H9 (cell line): Measurements from ENCODE around the gene SCGB1D1. TPM values are rescaled to one million over a fixed set of nuclear protein-coding genes. Genes with fewer than 3 reads are reported as not detected.

ENCODE experiments used
- DNase-seq: peaks from one replicate; pipeline ENCODE4 v3.0.0-alpha.2; 2017
- H2AFZ ChIP-seq: one replicate; pipeline ENCODE4 v1.6.1; 2013; ENCODE audit warnings: mild to moderate bottlenecking, low read length, control low read depth, moderate library complexity
- H2AK5ac ChIP-seq: 2 replicates; pipeline ENCODE4 v1.6.1; 2013; ENCODE audit warnings: low read length, control low read depth, mixed read lengths; ENCODE audit not compliant: insufficient read length
- H2BK120ac ChIP-seq: one replicate; pipeline ENCODE4 v1.6.1; 2013; ENCODE audit warnings: low read depth, mild to moderate bottlenecking, low read length, control low read depth, inconsistent platforms; ENCODE audit not compliant: poor library complexity, severe bottlenecking
- H2BK12ac ChIP-seq: 2 replicates; pipeline ENCODE4 v1.6.1; 2013; ENCODE audit warnings: low read length, control low read depth, mixed read lengths, low read depth; ENCODE audit not compliant: insufficient read length
- H2BK15ac ChIP-seq: 2 replicates; pipeline ENCODE4 v1.6.1; 2013; ENCODE audit warnings: low read depth, low read length, control low read depth
- H2BK20ac ChIP-seq: one replicate; pipeline ENCODE4 v1.6.1; 2013; ENCODE audit warnings: low read depth, mild to moderate bottlenecking, low read length, control low read depth, inconsistent platforms; ENCODE audit not compliant: poor library complexity, severe bottlenecking
- H2BK5ac ChIP-seq: 2 replicates; pipeline ENCODE4 v1.6.1; 2013; ENCODE audit warnings: low read length, control low read depth, mixed read lengths; ENCODE audit not compliant: insufficient read length
- H3K14ac ChIP-seq: 2 replicates; pipeline ENCODE4 v1.6.1; 2013; ENCODE audit warnings: low read length, control low read depth; ENCODE audit not compliant: insufficient read depth
- H3K18ac ChIP-seq: 2 replicates; pipeline ENCODE4 v1.6.1; 2013; ENCODE audit warnings: low read depth, mild to moderate bottlenecking, mixed read lengths, low read length, control low read depth; ENCODE audit not compliant: insufficient read length
- H3K23ac ChIP-seq: 2 replicates; pipeline ENCODE4 v1.6.1; 2013; ENCODE audit warnings: low read length, control low read depth, mixed read lengths, low read depth; ENCODE audit not compliant: insufficient read length
- H3K23me2 ChIP-seq: 2 replicates; pipeline ENCODE4 v1.6.1; 2013; ENCODE audit warnings: low read depth, mild to moderate bottlenecking, mixed read lengths, low read length, control low read depth; ENCODE audit not compliant: insufficient read length, poor library complexity, severe bottlenecking
- H3K27ac ChIP-seq: 2 replicates; pipeline ENCODE4 v1.5.1; 2013; ENCODE audit warnings: low read length, control low read depth, mixed read lengths, low read depth; ENCODE audit not compliant: insufficient read length
- H3K27me3 ChIP-seq: 2 replicates; pipeline ENCODE4 v1.6.1; 2013; ENCODE audit warnings: low read length, control low read depth, inconsistent platforms; ENCODE audit not compliant: insufficient read depth
- H3K4ac ChIP-seq: 2 replicates; pipeline ENCODE4 v1.6.1; 2013; ENCODE audit warnings: low read depth, mild to moderate bottlenecking, control low read depth, inconsistent platforms, low read length, moderate library complexity
- H3K4me1 ChIP-seq: 2 replicates; pipeline ENCODE4 v1.6.1; 2013; ENCODE audit warnings: low read length, control low read depth, inconsistent platforms; ENCODE audit not compliant: insufficient read depth
- H3K4me2 ChIP-seq: 2 replicates; pipeline ENCODE4 v1.6.1; 2013; ENCODE audit warnings: low read length, control low read depth, mixed read lengths; ENCODE audit not compliant: insufficient read length, insufficient read depth
- H3K56ac ChIP-seq: 2 replicates; pipeline ENCODE4 v1.6.1; 2013; ENCODE audit warnings: low read depth, mild to moderate bottlenecking, mixed read lengths, low read length, control low read depth; ENCODE audit not compliant: insufficient read length
- H3K79me1 ChIP-seq: 2 replicates; pipeline ENCODE4 v1.6.1; 2013; ENCODE audit warnings: low read depth, mild to moderate bottlenecking, moderate library complexity, low read length, control low read depth, inconsistent platforms; ENCODE audit not compliant: insufficient read depth, poor library complexity, severe bottlenecking
- H3K79me2 ChIP-seq: 2 replicates; pipeline ENCODE4 v1.6.1; 2013; ENCODE audit warnings: low read length, control low read depth, inconsistent platforms; ENCODE audit not compliant: insufficient read depth
- H3K9ac ChIP-seq: 2 replicates; pipeline ENCODE4 v1.6.1; 2013; ENCODE audit warnings: low read length, control low read depth, mixed read lengths; ENCODE audit not compliant: insufficient read length; ENCODE audit errors: extremely low read depth
- H3K9me3 ChIP-seq: one replicate; pipeline ENCODE4 v1.6.1; 2013; ENCODE audit warnings: low read depth, low read length, inconsistent platforms; ENCODE audit not compliant: control insufficient read depth
- H3T11ph ChIP-seq: one replicate; pipeline ENCODE4 v1.6.1; 2013; ENCODE audit warnings: mild to moderate bottlenecking, low read length, control low read depth, inconsistent platforms
- H4K20me1 ChIP-seq: one replicate; pipeline ENCODE4 v1.6.1; 2013; ENCODE audit not compliant: control insufficient read depth, insufficient read length, insufficient read depth
- H4K5ac ChIP-seq: 2 replicates; pipeline ENCODE4 v1.6.1; 2013; ENCODE audit warnings: low read depth, mild to moderate bottlenecking, mixed read lengths, low read length, control low read depth; ENCODE audit not compliant: insufficient read length
- H4K8ac ChIP-seq: replicated peaks from 2 replicates; pipeline ENCODE4 v1.6.1; 2013; ENCODE audit warnings: low read length, control low read depth, mixed read lengths, low read depth; ENCODE audit not compliant: insufficient read length
- H4K91ac ChIP-seq: 2 replicates; pipeline ENCODE4 v1.6.1; 2013; ENCODE audit warnings: low read depth, mild to moderate bottlenecking, moderate library complexity, mixed read lengths, low read length, control low read depth; ENCODE audit not compliant: insufficient read length
- H3K27ac Mint-ChIP-seq, 3 experiments: 2 replicates in 2 of 3; 3 replicates in 1 of 3; pipeline ENCODE4 v1.8.0; 2020 to 2021; ENCODE audit warnings: mixed read lengths in 3 of 3, mild to moderate bottlenecking in 1 of 3, moderate library complexity in 1 of 3
- H3K27me3 Mint-ChIP-seq: 2 replicates; pipeline ENCODE4 v1.8.0; 2021; ENCODE audit warnings: low read depth, mild to moderate bottlenecking, moderate library complexity, mixed read lengths
- H3K36me3 Mint-ChIP-seq, 3 experiments: 2 replicates in 2 of 3; 3 replicates in 1 of 3; pipeline ENCODE4 v1.8.0; 2020 to 2021; ENCODE audit warnings: low read depth in 3 of 3, mixed read lengths in 3 of 3; ENCODE audit not compliant: insufficient read depth in 1 of 3
- H3K4me1 Mint-ChIP-seq, 2 experiments: 2 replicates each; pipeline ENCODE4 v1.8.0; 2020; ENCODE audit warnings: mixed read lengths in 2 of 2
- H3K4me3 Mint-ChIP-seq, 2 experiments: 2 replicates in 1 of 2; 3 replicates in 1 of 2; pipeline ENCODE4 v1.8.0; 2020 to 2021; ENCODE audit warnings: mild to moderate bottlenecking in 2 of 2, mixed read lengths in 2 of 2, moderate library complexity in 1 of 2
- H3K9me3 Mint-ChIP-seq, 2 experiments: 2 replicates in 1 of 2; 3 replicates in 1 of 2; pipeline ENCODE4 v1.8.0; 2020; ENCODE audit warnings: mild to moderate bottlenecking in 2 of 2, mixed read lengths in 2 of 2, moderate library complexity in 1 of 2
- WGBS: extraction: QIAGEN DNeasy Blood & Tissue Kit; methylation state at CpG from one replicate; pipeline ENCODE4 v1.1.7; 2013; ENCODE audit warnings: missing lambda C conversion rate, low lambda C conversion rate, mixed read lengths; ENCODE audit not compliant: insufficient read length; ENCODE audit errors: extremely low coverage; 5-methylcytosine and 5-hydroxymethylcytosine counted together
- long read RNA-seq: library from polyadenylated mRNA; unstranded; transcript quantifications from one replicate; pipeline ENCODE4 v2.0.0, GENCODE V29; 2020
- total RNA-seq: library from RNA; stranded (reverse); gene quantifications from 2 replicates; pipeline ENCODE4 v1.2.1, GENCODE V29; 2021
- TF ChIP-seq, protein P1 (sequence below): fragments of 200-600 bp; sonication (generic); conservative IDR thresholded peaks from 3 replicates; pipeline ENCODE4 v1.8.0; 2021; ENCODE audit warnings: antibody characterized with exemption, mild to moderate bottlenecking

SCGB1D1 gene, protein sequence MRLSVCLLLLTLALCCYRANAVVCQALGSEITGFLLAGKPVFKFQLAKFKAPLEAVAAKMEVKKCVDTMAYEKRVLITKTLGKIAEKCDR
- not detected in 2 replicates for total RNA-seq
- long read RNA-seq, result 0 reads

DNA sequence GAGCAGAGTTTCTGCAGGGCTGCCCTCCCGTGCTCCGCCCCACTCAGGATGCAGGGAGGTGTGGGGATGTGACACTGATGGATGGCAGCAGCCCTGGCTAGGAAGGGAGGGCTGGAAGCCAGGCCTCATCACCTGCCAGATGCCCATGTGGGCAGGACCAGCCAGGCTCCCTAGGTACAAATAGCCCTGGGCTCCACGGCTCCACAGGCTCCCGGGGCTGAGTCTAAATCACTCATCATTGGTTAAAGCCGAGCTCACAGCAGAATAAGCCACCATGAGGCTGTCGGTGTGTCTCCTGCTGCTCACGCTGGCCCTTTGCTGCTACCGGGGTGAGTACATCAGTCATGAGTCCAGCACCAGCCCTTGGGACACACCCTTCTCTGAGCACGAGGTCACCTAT, at the start of gene SCGB1D1:
SCGB1D1 (plus strand) TSS at position 206 of the 400 bp plus-strand sequence; CDS start at position 275, 69 bp downstream.
- H3K56ac ChIP-seq, result no peak within 1 kb of the TSS
- H3K14ac ChIP-seq, result no peak within 1 kb of the TSS; the same call in 1 of the 2 replicates
- TF ChIP-seq, protein P1, sequence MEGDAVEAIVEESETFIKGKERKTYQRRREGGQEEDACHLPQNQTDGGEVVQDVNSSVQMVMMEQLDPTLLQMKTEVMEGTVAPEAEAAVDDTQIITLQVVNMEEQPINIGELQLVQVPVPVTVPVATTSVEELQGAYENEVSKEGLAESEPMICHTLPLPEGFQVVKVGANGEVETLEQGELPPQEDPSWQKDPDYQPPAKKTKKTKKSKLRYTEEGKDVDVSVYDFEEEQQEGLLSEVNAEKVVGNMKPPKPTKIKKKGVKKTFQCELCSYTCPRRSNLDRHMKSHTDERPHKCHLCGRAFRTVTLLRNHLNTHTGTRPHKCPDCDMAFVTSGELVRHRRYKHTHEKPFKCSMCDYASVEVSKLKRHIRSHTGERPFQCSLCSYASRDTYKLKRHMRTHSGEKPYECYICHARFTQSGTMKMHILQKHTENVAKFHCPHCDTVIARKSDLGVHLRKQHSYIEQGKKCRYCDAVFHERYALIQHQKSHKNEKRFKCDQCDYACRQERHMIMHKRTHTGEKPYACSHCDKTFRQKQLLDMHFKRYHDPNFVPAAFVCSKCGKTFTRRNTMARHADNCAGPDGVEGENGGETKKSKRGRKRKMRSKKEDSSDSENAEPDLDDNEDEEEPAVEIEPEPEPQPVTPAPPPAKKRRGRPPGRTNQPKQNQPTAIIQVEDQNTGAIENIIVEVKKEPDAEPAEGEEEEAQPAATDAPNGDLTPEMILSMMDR, result no peak
- H2AFZ ChIP-seq, result no peak within 1 kb of the TSS
- no peaks in the 10 kb centered on the region; a peak in 1 of 5 replicates for H3K9me3 Mint-ChIP-seq
- peaks cover 6% of the 10 kb centered on the region for H3K27me3 Mint-ChIP-seq
- no peaks in the 10 kb centered on the region for H3K79me1 ChIP-seq
- DNase-seq, result no peak
- no peak within 1 kb of the TSS for H2BK5ac ChIP-seq
- H3K36me3 Mint-ChIP-seq, result no peaks in the 10 kb centered on the region
- H3T11ph ChIP-seq, result no peak within 1 kb of the TSS
- no peak within 1 kb of the TSS for H4K91ac ChIP-seq
- H3K9ac ChIP-seq, result no peak within 1 kb of the TSS
- no peak within 1 kb of the TSS for H3K23ac ChIP-seq
- H3K4me3 Mint-ChIP-seq, result no peak within 1 kb of the TSS
- no peak within 1 kb of the TSS for H4K5ac ChIP-seq
- no peak within 1 kb of the TSS for H2BK120ac ChIP-seq
- H2AK5ac ChIP-seq, result no peak within 1 kb of the TSS
- H3K23me2 ChIP-seq, result no peaks in the 10 kb centered on the region
- H3K4me1 Mint-ChIP-seq, result peaks cover 16 to 22% of the 10 kb centered on the region in 2 experiments
- no peaks in the 10 kb centered on the region for H4K20me1 ChIP-seq
- H2BK12ac ChIP-seq, result no peak within 1 kb of the TSS
- no peaks in the 10 kb centered on the region for H3K4me1 ChIP-seq
- H3K4me2 ChIP-seq, result no peak within 1 kb of the TSS
- H3K79me2 ChIP-seq, result no peaks in the 10 kb centered on the region
- no peak within 1 kb of the TSS for H4K8ac ChIP-seq
- no peaks in the 10 kb centered on the region for H3K9me3 ChIP-seq
- H3K27ac ChIP-seq, result no peak within 1 kb of the TSS
- no peak within 1 kb of the TSS for H3K4ac ChIP-seq
- no peak within 1 kb of the TSS; a peak in 1 of 7 replicates for H3K27ac Mint-ChIP-seq
- H3K27me3 ChIP-seq, result no peaks in the 10 kb centered on the region
- no CpG with 5 or more reads among the region's 9 CpGs for WGBS
- no peak within 1 kb of the TSS for H2BK15ac ChIP-seq
- H3K18ac ChIP-seq, result no peak within 1 kb of the TSS
- no peak within 1 kb of the TSS for H2BK20ac ChIP-seq
